Ovary (tissue), 9 donors: Measurements from ENCODE around the gene HAUS8. TPM values are rescaled to one million over a fixed set of nuclear protein-coding genes. Genes with fewer than 3 reads are reported as not detected.

Source experiments
- DNase-seq, 5 donors: peaks; one replicate each; pipeline ENCODE4 v3.0.0-alpha.2; 2019 to 2020
- H3K27ac ChIP-seq, 2 donors: fragments of 200-600 bp; one replicate each; pipeline versions ENCODE4 v1.5.1 to v1.8.0; 2019 to 2022
- H3K27me3 ChIP-seq: fragments of 200-600 bp; one replicate; pipeline ENCODE4 v1.8.0; 2022
- H3K36me3 ChIP-seq: fragments of 200-600 bp; sonication (generic); one replicate; pipeline ENCODE4 v1.5.1; 2019
- H3K4me1 ChIP-seq: one replicate; pipeline ENCODE4 v1.8.1; 2013; ENCODE audit warnings: mild to moderate bottlenecking, moderate library complexity; ENCODE audit not compliant: insufficient read depth
- H3K4me3 ChIP-seq: fragments of 200-600 bp; sonication (generic); one replicate; pipeline ENCODE4 v1.5.1; 2017
- H3K9me3 ChIP-seq, 2 donors: fragments of 200-600 bp in 1 of 2; sonication (generic) in 1 of 2; one replicate each; pipeline versions ENCODE4 v1.5.1 to v1.8.1; 2013 to 2019; ENCODE audit warnings: mild to moderate bottlenecking in 1 of 2, moderate library complexity in 1 of 2
- POLR2A ChIP-seq: fragments of 450-650 bp; IDR thresholded peaks from one replicate; pipeline ENCODE4 v1.6.1; 2017; ENCODE audit warnings: antibody characterized with exemption, mild to moderate bottlenecking, moderate library complexity
- WGBS, 3 donors: extraction: QIAGEN DNeasy Blood & Tissue Kit in 1 of 3; methylation state at CpG; one replicate each; pipeline versions ENCODE4 v1.1.5 to v1.1.7; 2013 to 2017; 5-methylcytosine and 5-hydroxymethylcytosine counted together
- intact Hi-C, 4 donors: fragments of 100-400 bp; cut with DNase I; formaldehyde crosslinking; loops; one replicate each; pipeline versions ENCODE4 v1.11.0 to v1.15.1; 2022 to 2023
- polyA plus RNA-seq, 2 donors: library from polyadenylated mRNA; stranded (reverse); fragments of 200-250 nt in 1 of 2; fragments of 350-450 nt in 1 of 2; fragmentation: Illumina TruSeq in 1 of 2; extraction: RNeasy Lipid Tissue Mini Kit (QIAGEN cat#74804) in 1 of 2; gene quantifications; one replicate each; pipeline ENCODE4 v1.2.3, GENCODE V29; 2013 to 2014
- total RNA-seq, 7 donors: library from RNA; depleted of rRNA in 2 of 7; stranded (reverse); fragments of >200 nt in 2 of 7; fragmentation: NEBNext Ultra II Directional in 3 of 7; extraction: Animal tissue kit (Norgen Biotek cat#: 25700) in 3 of 7; gene quantifications; one replicate each; pipeline versions ENCODE4 v1.1.0 to v1.2.4, GENCODE V29; 2016 to 2023
- donor health status: DM: no; HTN: no; CAD: no; lungs with moderate emphysema.
- donor health status: DM: no; HTN: no; CAD: no.
- donor health status: Bipolar disorder and iron deficiency.
- donor health status: DM: yes; HTN: yes; CAD: no.
- donor health status: DM: no; HTN: no; CAD: no.
- donor health status: DM: yes; HTN: yes; CAD: no.

Gene HAUS8
- total and polyA plus RNA-seq, 9 donors, result 4.1 to 7.2 (median 5.5) TPM

GRCh38 chr19:17001603-17002183 is 73.6 kb downstream of the HAUS8 start:
- intact Hi-C loops, result no loop called here
- Histone ChIP-seq H3K27me3 (no peaks in the 10 kb centered on the region), H3K27ac (no peak overlapping the region), H3K4me3 (no peak overlapping the region), H3K9me3 (no peaks in the 10 kb centered on the region), H3K36me3 (no peaks in the 10 kb centered on the region), H3K4me1 (no peaks in the 10 kb centered on the region)
- TF ChIP-seq POLR2A, result no peak
- no peak for DNase-seq
- 56 to 62% (median 60%) methylated on average over 7 of the region's 7 CpGs for WGBS, 3 donors

Other genes starting within 250 kb of the HAUS8 start
- gene SIN3B, start 246.1 kb downstream of the HAUS8 start, total RNA-seq, result 10 to 100 TPM; 45.1 to 92.0 (median 68.3) TPM
- 10 to 100 TPM; 35.3 to 43.9 TPM for gene SIN3B, start 246.1 kb downstream of the HAUS8 start, polyA plus RNA-seq
- gene F2RL3, start 186.5 kb downstream of the HAUS8 start, total RNA-seq, result 1 to 10 TPM in 3 of 7 donors, under 1 TPM in 4; 0.08 to 5.4 (median 0.92) TPM
- gene F2RL3, start 186.5 kb downstream of the HAUS8 start, polyA plus RNA-seq, result 1 to 10 TPM in 1 of 2 donors, under 1 TPM in 1; 0.40 to 2.2 TPM
- gene CPAMD8, start 48.6 kb downstream of the HAUS8 start, total RNA-seq, result 10 to 100 TPM in 1 of 7 donors, 1 to 10 TPM in 6; 5.1 to 13.0 (median 7.9) TPM
- 10 to 100 TPM in 1 of 2 donors, 1 to 10 TPM in 1; 2.4 to 11.4 TPM for gene CPAMD8, start 48.6 kb downstream of the HAUS8 start, polyA plus RNA-seq
- 10 to 100 TPM; 17.9 to 56.3 (median 38.4) TPM for gene MYO9B, start 325 bp upstream of the HAUS8 start, total RNA-seq
- gene MYO9B, start 325 bp upstream of the HAUS8 start, polyA plus RNA-seq, result 10 to 100 TPM; 25.1 to 34.1 TPM
- 10 to 100 TPM; 23.8 to 42.1 (median 30.9) TPM for gene USE1, start 139.9 kb upstream of the HAUS8 start, total RNA-seq
- gene USE1, start 139.9 kb upstream of the HAUS8 start, polyA plus RNA-seq, result 10 to 100 TPM; 15.8 to 50.3 TPM
- 10 to 100 TPM in 6 of 7 donors, 1 to 10 TPM in 1; 6.4 to 39.8 (median 20.3) TPM for gene OCEL1, start 150.8 kb upstream of the HAUS8 start, total RNA-seq
- 10 to 100 TPM; 16.7 to 18.6 TPM for gene OCEL1, start 150.8 kb upstream of the HAUS8 start, polyA plus RNA-seq
- gene NR2F6, start 170.5 kb upstream of the HAUS8 start, total RNA-seq, result 10 to 100 TPM; 21.5 to 46.4 (median 28.4) TPM
- 10 to 100 TPM in 1 of 2 donors, 1 to 10 TPM in 1; 3.7 to 10.5 TPM for gene NR2F6, start 170.5 kb upstream of the HAUS8 start, polyA plus RNA-seq
- 1 to 10 TPM; 1.5 to 7.0 (median 2.0) TPM for gene USHBP1, start 189.3 kb upstream of the HAUS8 start, total RNA-seq
- 1 to 10 TPM; 1.1 to 8.9 TPM for gene USHBP1, start 189.3 kb upstream of the HAUS8 start, polyA plus RNA-seq
- gene BABAM1, start 192.0 kb upstream of the HAUS8 start, total RNA-seq, result 10 to 100 TPM; 37.4 to 74.8 (median 57.8) TPM
- 10 to 100 TPM; 62.6 to 99.1 TPM for gene BABAM1, start 192.0 kb upstream of the HAUS8 start, polyA plus RNA-seq
- gene ANKLE1, start 206.4 kb upstream of the HAUS8 start, total RNA-seq, result 1 to 10 TPM in 4 of 7 donors, under 1 TPM in 3; 0.23 to 1.6 (median 1.4) TPM
- under 1 TPM; 0.12 to 0.65 TPM for gene ANKLE1, start 206.4 kb upstream of the HAUS8 start, polyA plus RNA-seq
- 10 to 100 TPM; 12.4 to 25.1 (median 19.1) TPM for gene ABHD8, start 228.0 kb upstream of the HAUS8 start, total RNA-seq
- gene ABHD8, start 228.0 kb upstream of the HAUS8 start, polyA plus RNA-seq, result 10 to 100 TPM in 1 of 2 donors, under 1 TPM in 1; 0.55 to 15.3 TPM
- 10 to 100 TPM; 39.5 to 93.4 (median 53.4) TPM for gene MRPL34, start 230.4 kb upstream of the HAUS8 start, total RNA-seq
- gene MRPL34, start 230.4 kb upstream of the HAUS8 start, polyA plus RNA-seq, result 10 to 100 TPM; 62.7 to 93.0 TPM
- 10 to 100 TPM in 6 of 7 donors, 1 to 10 TPM in 1; 6.3 to 29.3 (median 18.6) TPM for gene DDA1, start 234.1 kb upstream of the HAUS8 start, total RNA-seq
- gene DDA1, start 234.1 kb upstream of the HAUS8 start, polyA plus RNA-seq, result 10 to 100 TPM; 29.1 to 32.6 TPM